A549 (cell line): ENCODE data around the gene KIF16B. TPM values are rescaled to one million over a fixed set of nuclear protein-coding genes. Genes with fewer than 3 reads are reported as not detected.
A peak's percentile ranks its signal among the peaks of the same experiment; 100 is the strongest.

Source experiments
- ATAC-seq, 2 experiments: fragments of 200-7000 bp in 1 of 2; fragments of >200 bp in 1 of 2; cut with Nextera tagmentation in 1 of 2; cut with Tn5 transposase in 1 of 2; 3 replicates each; pipeline versions ENCODE4 v1.8.0 to v1.9.1; 2018 to 2020; ENCODE audit warnings: mild to moderate bottlenecking in 1 of 2, moderate library complexity in 1 of 2
- CTCF ChIA-PET: fragments of 300-600 bp; sonication (Branson Sonifier 250); formaldehyde crosslinking; extraction: SDS; loops from one replicate; lab custom pipeline; 2021; ENCODE audit warnings: antibody characterized with exemption, inconsistent platforms; lab: Yijun Ruan, JAX
- POLR2A ChIA-PET: fragments of 350-600 bp; formaldehyde crosslinking; extraction: SDS; loops from one replicate; lab custom pipeline; 2021; ENCODE audit warnings: antibody characterized with exemption, inconsistent platforms; lab: Yijun Ruan, JAX
- DNase-seq, 2 experiments: peaks; one replicate each; pipeline versions ENCODE4 v3.0.0 to v3.0.0-alpha.2; 2011 to 2016; ENCODE audit warnings: low read depth in 1 of 2, low spot score in 1 of 2
- FAIRE-seq: peaks from 2 replicates; lab custom pipeline; 2011; peaks lifted over from hg19 to GRCh38; lab: Jason Lieb, UNC
- H3K27ac ChIP-seq, 2 experiments: fragments of >200 bp; sonication (Bioruptor Twin); formaldehyde crosslinking; 3 replicates each; pipeline ENCODE4 v1.5.1; 2016 to 2017
- H3K4me1 ChIP-seq: fragments of >200 bp; sonication (Bioruptor Twin); formaldehyde crosslinking; 3 replicates; pipeline ENCODE4 v1.6.1; 2016
- H3K4me2 ChIP-seq: fragments of >200 bp; sonication (Bioruptor Twin); formaldehyde crosslinking; 3 replicates; pipeline ENCODE4 v1.6.1; 2016
- H3K4me3 ChIP-seq: fragments of >200 bp; sonication (Bioruptor Twin); formaldehyde crosslinking; 3 replicates; pipeline ENCODE4 v1.5.1; 2016
- H3K9me3 ChIP-seq: fragments of >200 bp; sonication (Bioruptor Twin); formaldehyde crosslinking; 3 replicates; pipeline ENCODE4 v1.6.1; 2016
- ATOH8 ChIP-seq: fragments of 250-450 bp; sonication (Bioruptor Pico); IDR thresholded peaks from 2 replicates; pipeline ENCODE4 v1.5.0; 2020; ENCODE audit warnings: low read depth, mild to moderate bottlenecking, moderate library complexity
- CBX2 ChIP-seq: fragments of 200-600 bp; sonication (generic); IDR thresholded peaks from 2 replicates; pipeline ENCODE4 v1.6.1; 2016; ENCODE audit warnings: low read depth, mild to moderate bottlenecking, borderline replicate concordance
- CBX8 ChIP-seq: fragments of 200-600 bp; sonication (generic); IDR thresholded peaks from 2 replicates; pipeline ENCODE4 v1.6.1; 2016
- CEBPB ChIP-seq, 2 experiments: fragments of >200 bp in 1 of 2; sonication (Bioruptor Twin) in 1 of 2; formaldehyde crosslinking in 1 of 2; IDR thresholded peaks; 2 replicates each; pipeline ENCODE4 v1.6.1; 2012 to 2016
- E2F6 ChIP-seq: IDR thresholded peaks from 2 replicates; pipeline ENCODE4 v1.6.1; 2012; ENCODE audit warnings: low read depth, borderline replicate concordance
- EHMT2 ChIP-seq: fragments of 200-600 bp; sonication (generic); IDR thresholded peaks from 2 replicates; pipeline ENCODE4 v1.6.1; 2016; ENCODE audit warnings: antibody characterized with exemption, low read depth, mild to moderate bottlenecking, moderate library complexity
- ELK1 ChIP-seq: fragments of 150-350 bp; IDR thresholded peaks from 2 replicates; pipeline ENCODE4 v1.6.1; 2014; ENCODE audit warnings: low read depth, mild to moderate bottlenecking, low read length
- FOSB ChIP-seq: fragments of 250-450 bp; sonication (Bioruptor Pico); IDR thresholded peaks from 2 replicates; pipeline ENCODE4 v1.5.0; 2020; ENCODE audit warnings: mild to moderate bottlenecking, moderate library complexity
- GATA3 ChIP-seq: IDR thresholded peaks from 2 replicates; pipeline ENCODE4 v1.6.1; 2012; ENCODE audit warnings: borderline replicate concordance
- HOXA7 ChIP-seq: fragments of 250-450 bp; sonication (Bioruptor Pico); IDR thresholded peaks from 2 replicates; pipeline ENCODE4 v1.5.0; 2020; ENCODE audit warnings: mild to moderate bottlenecking, moderate library complexity
- HOXB13 ChIP-seq: fragments of 250-450 bp; sonication (Bioruptor Pico); IDR thresholded peaks from 2 replicates; pipeline ENCODE4 v1.5.0; 2020; ENCODE audit warnings: low read depth, mild to moderate bottlenecking, moderate library complexity
- JUN ChIP-seq, 2 experiments: fragments of >200 bp; sonication (Bioruptor Twin); formaldehyde crosslinking; IDR thresholded peaks; 2 replicates in 1 of 2; 3 replicates in 1 of 2; pipeline ENCODE4 v1.6.1; 2016 to 2017
- KDM1A ChIP-seq: fragments of 200-600 bp; sonication (generic); IDR thresholded peaks from 2 replicates; pipeline ENCODE4 v1.6.1; 2016; ENCODE audit warnings: low read depth, mild to moderate bottlenecking
- NR3C1 ChIP-seq: fragments of >200 bp; sonication (Bioruptor Twin); formaldehyde crosslinking; IDR thresholded peaks from 3 replicates; pipeline ENCODE4 v1.6.1; 2017
- RARB ChIP-seq: fragments of 250-450 bp; sonication (Bioruptor Pico); IDR thresholded peaks from 2 replicates; pipeline ENCODE4 v1.8.0; 2021; ENCODE audit warnings: mild to moderate bottlenecking, moderate library complexity
- RCOR1 ChIP-seq: fragments of 150-350 bp; IDR thresholded peaks from 2 replicates; pipeline ENCODE4 v1.6.1; 2014; ENCODE audit warnings: antibody characterized with exemption, low read length, low read depth
- SMC3 ChIP-seq: fragments of >200 bp; sonication (Bioruptor Twin); formaldehyde crosslinking; IDR thresholded peaks from 3 replicates; pipeline ENCODE4 v1.6.1; 2018; ENCODE audit warnings: inconsistent platforms
- ZFP36 ChIP-seq: fragments of 450-650 bp; IDR thresholded peaks from 2 replicates; pipeline ENCODE4 v1.6.1; 2014; ENCODE audit warnings: borderline replicate concordance; ENCODE audit not compliant: partially characterized antibody
- WGBS: methylation state at CpG from one replicate; pipeline ENCODE4 v1.1.6; 2017; ENCODE audit errors: missing lambda C conversion rate; 5-methylcytosine and 5-hydroxymethylcytosine counted together
- polyA plus RNA-seq, 4 experiments: library from polyadenylated mRNA; depleted of rRNA in 3 of 4; stranded (reverse); fragments of >200 nt; fragmentation: RNase III in 1 of 4; extraction: RNeasy Plus Mini Kit Qiagen cat#74134 plus additional on column Dnase treatment in 1 of 4; gene quantifications; 2 replicates in 3 of 4; 3 replicates in 1 of 4; pipeline ENCODE4 v1.2.3, GENCODE V29; 2011 to 2017
- TF ChIP-seq, protein P1 (sequence below): fragments of >200 bp; sonication (Bioruptor Twin); formaldehyde crosslinking; IDR thresholded peaks from 3 replicates; pipeline ENCODE4 v1.5.1; 2016

The KIF16B gene
- polyA plus RNA-seq, 2 of the 4 experiments (the other 2 are of a cell fraction): 14.1 to 23.3 TPM

- ATAC-seq (no peak), FAIRE-seq (no peak), DNase-seq (no peak)
- Histone ChIP-seq H3K4me3 (no peak overlapping the region), H3K4me2 (no peak overlapping the region), H3K9me3 (no peaks in the 10 kb centered on the region), H3K27ac (no peak overlapping the region)
- WGBS: 87% methylated on average over 1 of the region's 1 CpG
- no peak for TF ChIP-seq JUN (IDR thresholded peaks at IDR 0.05)
- TF ChIP-seq KDM1A: no peak
- TF ChIP-seq CBX2: no peak
- TF ChIP-seq CBX8: no peak
- no peak for TF ChIP-seq ELK1
- TF ChIP-seq HOXA7: no peak
- TF ChIP-seq EHMT2: no peak
- TF ChIP-seq, all 56 proteins: peak for 0
- POLR2A ChIA-PET: no interaction called here
- CTCF ChIA-PET: no interaction called here
- H3K4me1 ChIP-seq: peaks cover 19% of the 10 kb centered on the region
Measured at GRCh38 chr20:16408981-16409380, 164.3 kb downstream of the KIF16B start.

DNA sequence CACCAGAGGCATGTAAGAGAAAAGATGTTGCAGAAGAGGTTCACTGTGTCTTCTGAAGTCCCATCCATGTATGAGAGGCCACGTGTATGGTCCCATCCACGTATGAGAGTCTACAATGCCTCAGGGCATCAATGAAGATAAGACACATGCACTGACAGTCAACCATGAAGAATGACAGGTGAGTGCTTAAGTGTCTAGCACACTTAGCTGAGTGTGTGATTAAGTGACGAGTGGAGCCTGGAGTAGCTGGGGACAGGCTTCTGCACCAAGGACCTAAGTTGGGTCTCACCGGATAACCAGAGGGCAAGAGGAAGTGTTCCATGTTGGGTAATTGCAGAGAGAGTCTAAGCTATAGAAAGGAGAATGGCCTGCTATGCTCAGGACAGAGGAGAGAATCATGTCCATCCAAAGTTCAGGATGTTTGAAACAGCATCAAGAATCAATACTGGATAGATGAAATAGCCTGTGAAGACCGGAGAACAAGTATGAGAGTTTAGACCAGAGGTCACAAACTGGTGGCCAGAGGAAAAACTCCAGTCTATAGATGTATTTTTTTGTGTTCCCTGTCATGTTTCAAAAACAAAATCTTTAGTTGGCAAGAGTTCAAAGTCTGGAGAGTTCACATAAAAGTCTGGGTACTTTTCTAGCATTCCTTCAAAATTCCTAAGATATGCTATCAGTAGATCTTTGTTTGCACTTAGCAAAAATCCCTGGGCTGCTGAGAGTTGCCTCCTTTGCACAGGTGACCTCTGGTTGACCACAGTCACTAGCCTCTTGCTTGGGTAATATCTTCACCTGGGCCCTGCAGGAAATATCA lies 165.8 kb downstream of the KIF16B start:
- peak overlapping the region in 1 of 2 experiments; percentile 28; a peak in 1 of 6 replicates for H3K27ac ChIP-seq
- no peak for TF ChIP-seq CEBPB (IDR thresholded peaks at IDR 0.05)
- TF ChIP-seq NR3C1: no peak
- peak; percentile 74 for TF ChIP-seq GATA3
- no peak for TF ChIP-seq FOSB (CRISPR knock-in tag)
- TF ChIP-seq RARB (CRISPR knock-in tag): no peak
- TF ChIP-seq, protein P1, sequence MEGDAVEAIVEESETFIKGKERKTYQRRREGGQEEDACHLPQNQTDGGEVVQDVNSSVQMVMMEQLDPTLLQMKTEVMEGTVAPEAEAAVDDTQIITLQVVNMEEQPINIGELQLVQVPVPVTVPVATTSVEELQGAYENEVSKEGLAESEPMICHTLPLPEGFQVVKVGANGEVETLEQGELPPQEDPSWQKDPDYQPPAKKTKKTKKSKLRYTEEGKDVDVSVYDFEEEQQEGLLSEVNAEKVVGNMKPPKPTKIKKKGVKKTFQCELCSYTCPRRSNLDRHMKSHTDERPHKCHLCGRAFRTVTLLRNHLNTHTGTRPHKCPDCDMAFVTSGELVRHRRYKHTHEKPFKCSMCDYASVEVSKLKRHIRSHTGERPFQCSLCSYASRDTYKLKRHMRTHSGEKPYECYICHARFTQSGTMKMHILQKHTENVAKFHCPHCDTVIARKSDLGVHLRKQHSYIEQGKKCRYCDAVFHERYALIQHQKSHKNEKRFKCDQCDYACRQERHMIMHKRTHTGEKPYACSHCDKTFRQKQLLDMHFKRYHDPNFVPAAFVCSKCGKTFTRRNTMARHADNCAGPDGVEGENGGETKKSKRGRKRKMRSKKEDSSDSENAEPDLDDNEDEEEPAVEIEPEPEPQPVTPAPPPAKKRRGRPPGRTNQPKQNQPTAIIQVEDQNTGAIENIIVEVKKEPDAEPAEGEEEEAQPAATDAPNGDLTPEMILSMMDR: no peak
- no peak for TF ChIP-seq E2F6
- TF ChIP-seq, all 56 proteins: peak for 1
- peak overlapping the region; percentile 28 for H3K4me2 ChIP-seq
- no peak for FAIRE-seq
- peaks cover 19% of the 10 kb centered on the region for H3K4me1 ChIP-seq
- H3K9me3 ChIP-seq: no peaks in the 10 kb centered on the region
- 85% methylated on average over 5 of the region's 5 CpGs for WGBS
- CTCF ChIA-PET: no interaction called here
- peak in 1 of 2 experiments; percentile 69; a peak in 3 of 6 replicates for ATAC-seq
- peak in 1 of 2 experiments; percentile 36 for DNase-seq
- POLR2A ChIA-PET: no interaction called here
- H3K4me3 ChIP-seq: no peak overlapping the region

DNA sequence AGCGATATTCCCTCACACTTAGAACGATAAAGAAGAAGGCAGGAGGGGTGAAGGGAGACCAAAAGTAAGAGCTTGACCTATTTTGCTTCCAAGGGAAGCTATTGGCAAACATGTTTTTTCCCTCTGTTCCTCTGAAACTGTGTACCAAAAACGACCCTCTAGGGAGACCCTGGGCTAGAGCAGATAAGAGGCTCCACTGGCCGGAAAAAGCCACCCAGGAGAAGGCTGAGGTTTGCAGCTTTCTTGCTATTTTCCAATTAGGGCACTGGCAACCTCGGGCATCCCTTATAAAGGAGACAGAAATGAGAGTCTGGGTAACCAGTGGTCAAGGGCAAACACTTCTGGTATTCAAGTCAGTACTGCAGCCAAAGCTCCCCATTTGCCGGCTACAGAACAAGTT lies 168.0 kb downstream of the KIF16B start:
- Histone ChIP-seq H3K9me3 (no peaks in the 10 kb centered on the region), H3K4me1 (peaks cover 19% of the 10 kb centered on the region), H3K4me3 (no peak overlapping the region), H3K27ac (no peak overlapping the region), H3K4me2 (no peak overlapping the region)
- FAIRE-seq (no peak), ATAC-seq (no peak), DNase-seq (no peak)
- CTCF ChIA-PET: interaction anchor here (1.0 to 1.1 kb wide), 2 partner anchors 22 to 29 kb away, joined by 3 read pairs; no protein-coding TSS in a partner anchor
- TF ChIP-seq SMC3 (no peak), RCOR1 (no peak), HOXB13 (CRISPR knock-in tag) (no peak), ATOH8 (CRISPR knock-in tag) (no peak), ZFP36 (no peak), FOSB (CRISPR knock-in tag) (no peak), GATA3 (no peak)
- WGBS: 76% methylated on average over 6 of the region's 6 CpGs
- POLR2A ChIA-PET: no interaction called here
